NCI-H1092 treated with DMSO at 0.1 percent for 48 hours (cell line): Measurements from ENCODE around the gene HOMER2.
A peak's percentile ranks its signal among the peaks of the same experiment; 100 is the strongest.

ENCODE experiments used
- DNase-seq: peaks from one replicate; lab custom pipeline; 2025; lab: John Stamatoyannopoulos, UW

HOMER2 gene

DNA sequence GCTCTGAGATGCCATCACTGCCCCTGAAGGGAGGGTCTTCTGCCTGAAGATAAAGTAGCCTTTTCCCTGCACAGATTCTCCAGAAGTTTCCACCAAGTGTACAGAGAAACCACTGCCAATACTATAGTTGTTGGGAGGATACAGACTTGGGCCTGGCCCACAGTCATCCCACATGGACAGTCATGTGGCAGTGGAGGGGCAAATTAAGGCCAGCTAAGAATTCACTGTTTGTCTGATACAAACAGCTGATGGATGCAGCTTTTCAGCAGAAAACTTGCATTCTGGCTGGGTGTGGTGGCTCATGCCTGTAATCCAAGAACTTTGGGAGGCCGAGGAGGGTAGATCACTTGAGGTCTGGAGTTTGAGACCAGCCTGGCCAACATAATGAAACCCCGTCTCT lies 22.1 kb downstream of the HOMER2 start:
- DNase-seq: no peak

DNA sequence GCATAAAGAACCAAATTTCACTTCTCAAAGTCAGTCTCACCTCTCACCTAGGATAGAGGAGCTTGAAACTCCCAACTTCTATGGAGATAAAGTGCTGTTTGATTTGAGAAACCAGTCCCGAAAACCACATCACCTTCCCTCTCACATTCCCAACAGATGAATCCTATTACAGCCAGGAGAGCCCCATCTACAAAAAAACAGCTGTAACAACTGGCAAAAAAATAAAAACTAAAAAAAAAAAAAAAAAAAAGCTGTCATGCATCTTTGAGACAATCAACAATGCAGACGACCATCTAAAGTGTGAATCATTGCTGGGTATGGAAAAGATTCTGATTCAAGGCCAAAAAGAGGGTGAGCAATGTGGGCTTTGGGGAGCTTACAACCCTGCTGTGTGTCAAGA lies 23.8 kb downstream of the HOMER2 start:
- no peak for DNase-seq

DNA sequence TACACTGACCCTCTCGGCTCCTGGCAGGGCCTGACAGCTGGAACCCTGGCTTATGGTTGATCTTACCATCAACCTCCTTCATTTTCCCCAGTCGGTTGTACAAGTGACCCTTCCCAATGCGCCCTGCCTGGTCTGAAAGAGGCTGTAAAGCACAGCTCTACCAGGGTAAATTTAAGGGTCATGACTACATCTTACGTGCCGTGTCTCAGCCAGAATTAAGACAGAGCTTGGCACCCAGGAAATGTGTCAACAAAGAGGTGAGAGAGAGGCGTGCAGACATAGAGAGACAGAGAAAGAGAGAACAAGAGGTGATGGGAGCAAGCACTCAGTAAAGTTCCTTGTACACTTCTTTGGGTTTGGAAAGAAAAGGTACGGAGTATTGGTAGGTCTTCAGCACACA lies 28.8 kb downstream of the HOMER2 start:
- DNase-seq: no peak

DNA sequence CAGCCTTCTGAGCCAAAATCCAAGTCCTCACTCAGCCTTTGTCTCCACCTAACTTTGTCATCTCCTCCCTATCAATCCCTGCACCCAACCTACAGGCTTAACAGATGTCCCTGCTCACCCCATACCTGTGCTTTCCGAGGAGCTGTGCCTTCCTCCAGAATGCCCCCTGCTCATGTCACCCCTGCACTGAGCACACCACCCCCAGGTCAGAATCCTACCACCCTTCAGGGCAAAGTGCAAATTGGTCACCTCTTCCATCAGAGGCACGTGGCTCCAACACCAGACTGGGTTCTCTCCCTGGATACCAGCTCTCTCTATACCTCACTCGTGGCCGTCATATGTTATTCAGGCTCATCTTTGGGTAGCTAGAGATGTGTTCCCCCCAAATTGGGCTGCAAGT lies 29.8 kb downstream of the HOMER2 start:
- DNase-seq: no peak

DNA sequence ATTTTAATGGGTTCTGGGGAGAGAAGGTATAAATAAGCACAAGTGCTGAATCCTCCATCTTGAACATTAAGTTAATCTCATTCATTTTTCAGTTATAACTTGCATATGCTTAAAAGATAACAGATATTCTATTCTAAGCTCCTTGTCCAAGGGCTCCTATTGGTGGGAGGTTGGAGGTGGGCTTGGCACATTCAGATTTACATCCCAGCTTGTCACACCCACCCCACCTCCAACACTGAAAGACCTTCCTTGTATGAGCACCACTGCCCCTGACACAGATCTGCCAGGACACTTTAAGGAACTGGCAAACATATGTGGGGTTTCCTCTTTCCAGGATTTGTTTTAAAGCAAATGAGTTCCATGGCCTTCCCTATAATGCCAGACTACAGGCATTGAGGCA lies 30.6 kb downstream of the HOMER2 start:
- DNase-seq: no peak

DNA sequence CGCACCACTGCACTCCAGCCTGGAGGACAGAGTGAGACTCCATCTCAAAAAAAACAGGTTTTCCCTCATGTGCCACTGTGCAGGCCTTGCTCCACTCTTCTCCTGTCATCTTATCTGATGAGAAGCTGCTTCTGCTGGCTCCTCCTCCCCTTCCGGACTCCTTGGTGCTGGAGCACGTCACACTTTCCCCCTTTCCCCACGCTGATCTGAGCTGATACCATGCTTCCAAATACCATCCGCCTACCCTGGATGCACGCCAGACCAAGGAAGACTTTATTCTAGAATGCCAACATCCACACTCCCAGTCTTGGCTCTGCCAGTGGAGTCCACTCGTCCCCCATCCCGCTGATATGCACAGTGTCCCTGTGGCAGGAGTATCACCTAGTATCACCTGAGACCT lies 31.3 kb downstream of the HOMER2 start:
- DNase-seq: no peak

DNA sequence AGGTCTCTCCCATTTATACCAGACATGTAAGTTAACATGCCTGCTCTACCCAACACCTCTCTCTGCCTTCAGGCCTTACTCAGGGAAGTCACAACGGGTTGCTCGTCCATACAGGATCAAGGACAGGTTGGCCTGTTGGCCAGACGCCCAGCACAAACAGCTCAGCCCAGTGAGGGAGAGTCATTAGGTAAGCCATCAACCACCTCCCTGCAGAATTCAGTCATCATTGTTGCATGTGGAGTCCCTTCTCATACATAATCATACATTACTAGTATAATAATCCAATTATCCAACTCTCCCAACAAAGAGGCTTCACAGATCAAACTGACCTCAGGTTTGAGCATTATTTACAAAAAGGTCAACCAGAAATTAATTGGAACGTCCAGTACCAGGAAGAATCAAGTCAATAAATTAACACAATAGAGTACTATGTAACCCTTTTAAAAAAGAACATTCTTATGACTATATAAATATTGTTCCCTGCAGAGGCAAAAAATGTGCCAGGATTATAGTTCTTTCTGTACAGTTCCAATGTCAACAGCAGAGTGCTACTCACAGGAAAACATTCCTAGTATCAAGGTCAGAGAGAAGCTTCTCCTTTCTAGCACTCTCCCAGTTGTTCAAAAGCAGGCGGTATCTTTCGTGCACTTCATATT lies 33.2 kb downstream of the HOMER2 start:
- peak; percentile 23 for DNase-seq

DNA sequence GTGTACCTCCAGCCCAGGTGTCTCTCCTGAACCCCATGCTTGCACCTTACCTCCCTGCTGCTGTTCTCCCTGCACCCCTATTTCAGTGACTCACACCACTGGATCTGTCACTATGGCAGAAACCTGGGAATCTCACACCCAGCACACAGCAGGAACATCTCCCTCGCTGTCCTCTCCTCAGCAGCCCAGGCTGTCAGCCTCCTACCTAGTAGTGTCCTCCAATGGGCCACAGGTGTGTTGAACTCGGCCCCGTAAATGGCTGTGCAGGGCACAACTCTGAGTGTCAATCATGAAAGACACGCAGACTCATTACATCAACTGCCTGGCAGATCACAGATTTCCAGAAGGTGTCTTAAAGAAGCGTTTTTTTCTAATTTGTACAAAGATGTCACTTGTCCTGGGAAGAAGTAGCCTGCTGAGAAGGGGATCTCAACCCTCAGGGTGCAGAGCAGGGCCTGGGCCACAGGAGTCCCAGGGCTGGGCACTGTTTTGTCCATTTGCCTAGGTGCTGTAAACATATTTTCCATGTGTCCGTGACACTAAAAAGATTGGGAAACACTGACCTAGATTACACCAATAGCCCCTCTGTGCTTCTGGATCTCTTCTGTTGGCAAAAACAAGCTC lies 33.8 kb downstream of the HOMER2 start:
- no peak for DNase-seq

DNA sequence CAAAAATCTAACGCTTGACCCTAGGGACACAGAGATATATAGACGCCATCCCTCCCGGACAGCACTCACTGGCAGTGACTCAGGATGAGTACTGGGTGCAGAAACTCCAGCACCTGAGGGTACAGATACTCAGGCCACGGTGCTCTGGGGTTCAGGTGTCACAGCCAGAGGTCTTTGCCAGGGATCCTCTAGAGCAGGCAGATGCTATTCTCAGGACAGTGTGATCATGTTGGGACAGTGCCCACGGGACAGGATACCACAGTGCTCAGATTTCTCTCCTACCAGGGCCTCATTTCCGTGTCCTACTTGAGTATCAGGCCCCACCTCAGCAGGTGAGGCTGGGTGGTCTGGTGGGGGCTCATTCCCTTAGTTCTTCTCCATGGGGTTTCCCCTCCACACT lies 34.4 kb downstream of the HOMER2 start:
- DNase-seq: no peak

DNA sequence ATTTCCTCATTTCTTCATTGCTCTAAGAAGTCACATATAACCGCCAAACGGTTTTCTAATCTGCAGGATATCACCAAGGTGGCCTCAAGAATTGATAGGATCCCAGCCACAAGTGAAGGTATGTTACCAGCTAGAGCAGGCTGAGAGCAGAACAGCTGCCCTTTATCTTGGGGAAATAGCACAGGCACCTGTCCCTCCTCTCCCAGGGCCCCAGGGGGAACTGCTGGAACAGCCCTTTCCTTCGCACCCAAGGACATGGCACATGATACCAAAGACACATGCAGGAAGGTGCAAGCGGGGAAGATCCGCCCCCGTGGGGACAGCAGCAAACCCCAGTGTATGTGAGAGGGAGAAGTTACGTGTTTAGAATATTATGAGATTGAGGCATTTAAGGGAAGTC lies 35.3 kb downstream of the HOMER2 start:
- no peak for DNase-seq

DNA sequence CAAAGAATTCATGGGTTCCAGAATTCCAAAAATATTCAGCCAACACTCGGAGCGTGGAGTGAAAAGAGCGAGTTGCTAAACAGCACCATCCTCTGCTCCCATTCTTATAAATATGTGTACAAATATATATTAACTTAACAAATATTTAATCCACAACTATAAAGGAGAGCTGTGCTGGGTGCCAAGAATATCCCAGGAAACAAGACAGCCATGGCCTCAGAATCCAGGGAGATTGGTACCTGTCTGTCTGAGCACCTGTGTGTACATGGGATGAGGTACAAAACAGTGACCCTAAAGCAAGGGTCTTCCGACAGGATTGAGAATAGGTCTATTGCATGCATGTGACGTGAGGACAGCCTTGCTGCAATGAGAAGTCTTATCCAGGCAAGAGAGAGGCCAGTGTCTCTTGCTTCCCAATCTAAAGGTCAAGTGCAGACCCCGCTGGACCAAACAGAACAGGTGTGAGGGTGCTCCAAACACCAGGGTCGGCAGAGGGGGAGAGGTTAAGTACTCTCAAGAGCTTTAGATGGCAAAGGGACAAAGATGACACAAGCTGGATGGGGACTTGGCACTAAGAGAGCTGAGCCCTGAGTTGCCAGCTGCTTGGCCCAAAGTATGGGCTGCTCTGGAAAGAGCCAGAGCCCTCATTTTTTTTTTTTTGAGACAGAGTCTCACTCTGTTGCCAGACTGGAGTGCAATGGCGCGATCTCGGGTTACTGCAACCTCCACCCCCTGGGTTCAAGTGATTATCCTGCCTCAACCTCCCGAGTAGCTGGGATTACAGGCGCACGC lies 36.2 kb downstream of the HOMER2 start:
- no peak for DNase-seq

DNA sequence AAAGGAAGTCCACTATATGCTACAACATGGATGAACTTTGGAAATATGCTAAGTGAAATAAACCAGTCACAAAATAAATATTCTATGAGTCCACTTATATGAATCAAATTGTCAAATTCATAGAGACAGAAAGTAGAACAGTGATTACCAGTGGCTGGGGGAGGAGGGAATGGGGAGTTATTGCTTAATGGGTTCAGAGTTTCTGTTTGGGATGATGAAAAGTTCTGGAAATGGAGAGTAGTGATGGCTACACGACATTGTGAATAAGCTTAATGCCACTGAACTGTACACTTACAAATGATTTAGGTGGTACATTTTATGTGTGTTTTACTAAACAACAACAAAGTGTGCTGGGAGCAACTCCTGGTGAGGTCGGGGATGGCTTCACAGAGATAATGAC lies 38.1 kb downstream of the HOMER2 start:
- DNase-seq: no peak

DNA sequence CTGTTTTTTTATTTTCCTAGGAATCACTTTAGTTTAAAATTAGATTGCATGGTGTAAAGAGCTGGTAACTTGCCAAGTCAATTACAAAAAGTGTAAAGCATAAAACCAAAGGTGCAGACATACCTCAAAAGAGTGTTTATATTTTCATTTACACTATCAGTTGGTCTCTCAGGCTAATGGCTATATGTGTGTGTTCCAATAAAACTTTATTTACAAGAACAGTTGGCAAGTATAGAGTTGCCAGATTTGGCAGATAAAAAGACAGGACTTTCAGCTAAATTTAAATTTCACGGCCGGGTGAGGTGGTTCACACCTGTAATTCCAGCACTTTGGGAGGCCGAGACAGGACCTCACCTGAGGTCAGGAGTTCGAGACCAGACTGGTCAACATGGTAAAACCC lies 41.1 kb downstream of the HOMER2 start:
- no peak for DNase-seq

DNA sequence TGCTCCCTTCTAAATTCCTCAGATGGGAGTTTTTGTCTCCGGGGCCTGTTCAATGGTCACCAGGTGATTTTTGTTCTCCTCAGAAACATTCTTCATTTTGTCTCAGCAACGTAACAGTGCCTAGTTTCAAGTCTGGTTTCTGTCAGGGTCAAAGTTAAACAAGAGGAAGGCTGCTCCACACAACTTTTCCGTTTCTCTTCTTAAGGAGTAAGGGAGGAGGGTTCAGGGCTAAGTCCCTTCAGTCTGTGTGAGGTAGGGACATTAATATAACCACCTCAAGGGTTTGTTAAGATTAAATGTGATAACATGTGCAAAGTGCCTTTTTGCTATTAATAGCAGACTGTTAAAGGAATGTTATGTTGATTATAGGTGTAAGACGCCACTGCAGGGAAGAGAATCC lies 41.8 kb downstream of the HOMER2 start:
- no peak for DNase-seq

DNA sequence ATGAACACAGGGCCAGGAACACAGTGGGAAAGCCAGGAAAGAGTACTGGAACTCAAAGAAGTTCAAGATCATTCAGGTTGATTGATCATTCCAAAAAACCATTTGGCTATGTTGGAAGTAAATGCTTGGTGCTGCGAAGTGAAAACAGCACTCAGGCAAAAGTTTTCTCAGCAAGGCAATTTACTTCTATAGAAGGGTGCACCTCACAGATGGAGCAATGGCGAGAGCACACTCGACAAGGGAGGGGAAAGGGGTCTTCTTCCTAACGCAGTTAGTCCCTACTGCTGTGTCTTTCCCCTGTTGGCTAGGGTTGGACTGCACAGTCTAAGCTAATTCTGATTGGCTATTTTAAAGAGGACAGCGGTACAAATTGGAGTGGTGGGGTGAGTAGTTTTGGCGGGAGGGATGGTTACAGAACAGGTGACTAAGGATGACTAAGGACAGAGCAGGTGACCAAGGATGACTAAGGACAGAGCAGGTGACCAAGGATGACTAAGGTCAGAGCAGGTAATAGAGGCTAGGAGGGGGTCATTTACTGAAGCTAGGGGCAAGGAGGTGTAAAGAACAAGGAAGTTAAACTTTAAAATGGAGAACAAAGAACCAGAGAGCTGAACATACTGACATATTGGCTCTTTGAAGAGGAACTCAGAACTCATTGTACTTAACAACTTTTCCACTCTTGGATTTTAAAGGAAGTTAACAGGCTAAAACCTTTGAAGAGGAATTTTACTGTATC lies 43.3 kb downstream of the HOMER2 start:
- no peak for DNase-seq

DNA sequence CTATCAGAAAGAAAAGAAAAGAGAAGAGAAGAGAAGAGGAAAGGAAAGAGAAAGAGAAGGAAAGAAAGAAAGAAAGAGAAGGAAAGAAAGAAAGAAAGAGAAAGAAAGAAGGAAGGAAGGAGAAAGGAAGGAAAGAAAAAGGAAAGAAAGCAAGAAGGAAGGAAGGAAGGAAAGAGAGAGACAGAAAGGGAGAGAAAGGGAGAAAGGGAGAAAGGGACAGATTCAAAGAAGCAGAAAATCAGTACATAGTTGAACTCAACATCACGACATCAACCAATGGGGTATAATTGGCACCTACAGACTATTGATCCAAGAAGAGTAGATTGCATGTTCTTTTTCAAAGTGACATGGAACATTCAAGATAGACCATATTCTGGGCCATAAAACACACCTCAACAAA lies 45.2 kb downstream of the HOMER2 start:
- no peak for DNase-seq

DNA sequence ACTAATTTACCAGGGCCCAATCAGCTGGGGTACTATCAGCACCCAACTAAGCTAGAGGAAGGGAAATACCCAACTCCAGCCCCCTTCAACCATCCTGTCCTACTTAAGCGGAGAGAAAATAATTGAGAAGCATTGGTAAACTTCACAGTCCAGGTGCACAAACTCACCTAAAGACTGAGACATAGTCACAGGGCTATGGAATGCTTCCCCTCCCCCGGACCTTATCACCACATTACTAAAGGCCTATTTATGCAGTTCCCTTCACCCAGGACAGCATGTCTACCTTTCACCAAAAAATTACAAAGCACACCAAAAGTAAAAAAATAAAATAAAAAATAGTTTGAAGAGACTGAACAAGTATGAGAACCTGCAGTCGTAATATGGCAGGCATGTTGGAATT lies 47.9 kb downstream of the HOMER2 start:
- no peak for DNase-seq

DNA sequence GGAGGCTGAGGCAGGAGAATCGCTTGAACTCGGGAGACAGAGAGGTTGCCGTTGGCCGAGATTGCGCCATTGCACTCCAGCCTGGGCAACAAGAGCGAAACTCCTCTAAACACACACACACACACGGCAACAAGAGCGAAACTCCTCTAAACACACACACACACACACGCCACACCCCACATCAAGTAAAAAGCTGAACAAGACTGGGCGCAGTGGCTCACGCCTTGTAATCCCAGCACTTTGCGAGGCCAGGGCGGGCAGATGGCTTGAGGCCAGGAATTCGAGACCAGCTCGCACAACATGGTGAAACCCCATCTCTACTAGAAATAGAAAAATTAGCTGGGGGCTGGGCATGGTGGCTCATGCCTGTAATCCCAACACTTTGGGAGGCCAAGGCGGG lies 49.0 kb downstream of the HOMER2 start:
- DNase-seq: no peak

DNA sequence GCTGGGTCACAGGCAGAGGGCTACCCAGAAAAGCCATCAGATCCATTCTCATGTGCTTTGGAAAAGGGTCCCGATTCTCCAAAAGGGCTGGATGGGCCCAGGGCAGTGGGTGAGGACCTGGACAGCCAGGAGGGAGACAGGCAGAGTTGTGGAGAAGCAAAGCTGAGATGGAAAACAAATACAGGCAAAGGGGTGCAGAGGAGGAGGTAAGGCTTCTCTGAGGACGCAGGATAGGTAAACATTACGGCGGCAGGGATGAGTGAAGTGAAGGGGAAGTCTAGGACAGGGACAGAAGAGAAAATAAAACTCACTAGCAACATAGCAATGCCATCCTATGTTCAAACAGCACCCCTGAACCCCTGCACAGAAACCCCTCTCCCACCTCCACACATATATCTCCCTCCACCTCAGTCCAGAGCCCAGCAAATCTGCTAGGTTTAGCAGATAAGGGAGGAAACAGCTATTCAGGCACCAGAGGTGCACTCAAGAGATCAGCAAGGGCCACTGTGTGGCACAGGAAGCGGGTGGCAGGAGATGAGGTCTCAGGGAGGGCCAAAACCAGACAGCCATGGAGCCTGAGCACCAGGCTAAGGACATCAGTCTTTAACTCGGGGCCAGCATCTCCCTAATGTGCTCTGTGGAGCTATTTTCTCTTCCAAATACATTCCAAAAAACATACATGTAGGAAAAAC lies 51.3 kb downstream of the HOMER2 start:
- no peak for DNase-seq

DNA sequence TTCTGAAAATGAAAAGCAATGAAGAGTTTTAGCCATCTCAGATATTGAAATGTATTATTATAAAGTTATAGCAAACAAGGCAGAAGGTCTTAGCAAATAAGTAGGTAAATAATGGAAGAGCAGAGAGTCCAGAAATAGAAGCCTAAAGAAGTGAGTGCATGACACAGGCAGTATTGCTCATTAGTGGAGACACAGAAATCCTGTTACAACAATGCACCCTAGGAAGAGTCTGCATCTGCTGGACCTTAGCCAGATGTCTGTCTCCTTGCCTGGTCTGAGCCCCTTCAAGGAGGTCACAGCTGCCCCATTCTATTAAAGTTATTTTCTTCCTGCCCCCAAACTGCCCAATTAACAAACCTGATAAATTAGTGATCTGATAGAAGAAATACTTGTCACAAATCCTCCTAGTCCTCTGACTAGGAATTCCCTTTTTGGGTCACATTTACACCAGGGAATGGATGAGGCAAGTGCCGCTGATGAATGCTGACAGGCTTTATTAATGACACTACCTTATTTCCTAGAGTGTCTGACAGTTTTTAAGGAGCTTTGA lies 51.9 kb downstream of the HOMER2 start:
- no peak for DNase-seq

DNA sequence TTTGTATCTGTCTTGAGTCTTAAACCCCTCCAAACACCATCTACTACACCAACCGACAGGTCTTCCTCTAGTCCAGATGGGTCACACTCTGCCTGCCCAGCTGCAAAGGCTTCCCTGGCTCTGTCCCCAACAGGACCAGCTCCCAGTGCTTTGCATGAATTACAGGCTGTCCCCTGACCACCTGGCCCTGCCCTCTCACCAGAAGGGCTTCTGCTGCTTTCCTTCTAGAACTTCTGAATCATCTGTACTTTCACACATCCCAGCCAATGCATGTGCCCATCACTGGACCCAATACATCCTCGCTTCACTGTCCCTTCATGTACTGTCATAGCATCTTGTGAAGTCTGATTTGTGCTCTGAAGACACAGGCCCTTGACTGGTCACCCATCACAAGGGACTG lies 53.6 kb downstream of the HOMER2 start:
- no peak for DNase-seq

DNA sequence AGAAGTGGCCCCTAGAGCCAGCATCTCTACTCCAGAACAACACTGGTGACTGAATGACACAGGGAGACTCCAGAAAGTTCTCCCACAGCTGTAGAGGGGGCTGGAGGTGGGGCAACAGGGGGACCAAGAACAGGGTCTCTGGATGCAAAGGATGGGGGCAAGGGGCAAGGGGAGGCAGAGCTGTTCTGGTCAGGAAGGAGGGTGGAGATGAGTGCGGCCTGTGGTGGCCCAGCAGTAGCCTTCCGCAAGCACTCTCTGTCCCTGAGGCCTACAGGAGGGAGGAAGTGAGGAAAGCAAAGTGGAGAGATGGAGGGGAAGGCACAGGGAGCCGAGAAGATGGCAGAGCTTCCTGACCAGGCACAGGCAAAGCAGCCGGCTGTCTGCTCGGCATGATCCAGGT lies 56.5 kb downstream of the HOMER2 start:
- no peak for DNase-seq
